Lower leg skin (tissue), 3 donors: Measurements from ENCODE around the gene CHRNG.

ENCODE experiments used
- POLR2A ChIP-seq, 2 donors: fragments of 450-650 bp; IDR thresholded peaks; one replicate each; pipeline ENCODE4 v1.6.1; 2016 to 2017; ENCODE audit warnings: antibody characterized with exemption in 2 of 2, mild to moderate bottlenecking in 1 of 2, moderate library complexity in 1 of 2
- TF ChIP-seq, protein P1 (sequence below), 3 donors: fragments of 450-650 bp; IDR thresholded peaks; one replicate each; pipeline ENCODE4 v1.5.1; 2016; ENCODE audit warnings: antibody characterized with exemption in 3 of 3, mild to moderate bottlenecking in 3 of 3, moderate library complexity in 2 of 3

DNA sequence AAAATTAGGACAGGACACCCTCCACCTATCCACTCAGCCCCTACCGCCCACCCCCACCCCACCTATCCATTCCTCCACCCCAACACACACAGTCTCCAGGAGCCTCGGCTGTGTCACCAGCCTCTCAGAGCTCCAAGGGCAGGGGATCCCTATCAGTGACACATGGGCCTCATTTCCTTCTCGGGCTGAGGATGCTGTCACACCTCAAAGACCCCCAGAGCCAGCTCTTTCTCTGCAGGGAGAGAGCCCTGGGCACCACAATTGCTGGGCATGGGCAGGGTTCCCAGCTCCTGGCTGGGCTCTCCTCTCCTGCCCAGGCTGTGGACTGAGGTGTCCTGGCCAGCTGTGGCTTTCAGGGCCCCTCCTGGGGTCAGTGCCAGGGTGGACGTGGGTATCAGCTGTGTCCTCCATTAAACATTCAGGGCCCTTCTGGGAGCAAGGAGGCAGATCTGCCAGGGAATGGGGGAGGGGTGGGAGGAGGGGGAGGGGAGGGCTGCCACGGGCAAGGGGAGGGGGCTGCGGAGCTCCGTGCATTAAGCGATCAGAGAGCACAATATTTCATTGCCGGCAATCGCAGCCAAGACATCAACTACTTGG is 37.6 kb upstream of the CHRNG start:
- TF ChIP-seq POLR2A (IDR thresholded peaks at IDR 0.05): no peak
- TF ChIP-seq, protein P1, sequence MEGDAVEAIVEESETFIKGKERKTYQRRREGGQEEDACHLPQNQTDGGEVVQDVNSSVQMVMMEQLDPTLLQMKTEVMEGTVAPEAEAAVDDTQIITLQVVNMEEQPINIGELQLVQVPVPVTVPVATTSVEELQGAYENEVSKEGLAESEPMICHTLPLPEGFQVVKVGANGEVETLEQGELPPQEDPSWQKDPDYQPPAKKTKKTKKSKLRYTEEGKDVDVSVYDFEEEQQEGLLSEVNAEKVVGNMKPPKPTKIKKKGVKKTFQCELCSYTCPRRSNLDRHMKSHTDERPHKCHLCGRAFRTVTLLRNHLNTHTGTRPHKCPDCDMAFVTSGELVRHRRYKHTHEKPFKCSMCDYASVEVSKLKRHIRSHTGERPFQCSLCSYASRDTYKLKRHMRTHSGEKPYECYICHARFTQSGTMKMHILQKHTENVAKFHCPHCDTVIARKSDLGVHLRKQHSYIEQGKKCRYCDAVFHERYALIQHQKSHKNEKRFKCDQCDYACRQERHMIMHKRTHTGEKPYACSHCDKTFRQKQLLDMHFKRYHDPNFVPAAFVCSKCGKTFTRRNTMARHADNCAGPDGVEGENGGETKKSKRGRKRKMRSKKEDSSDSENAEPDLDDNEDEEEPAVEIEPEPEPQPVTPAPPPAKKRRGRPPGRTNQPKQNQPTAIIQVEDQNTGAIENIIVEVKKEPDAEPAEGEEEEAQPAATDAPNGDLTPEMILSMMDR (IDR thresholded peaks at IDR 0.05): no peak
